Measurements from ENCODE around the gene FBXO11. TPM values are rescaled to one million over a fixed set of nuclear protein-coding genes. Genes with fewer than 3 reads are reported as not detected.
A peak's percentile ranks its signal among the peaks of the same experiment; 100 is the strongest.

FBXO11 gene
- 65.8 and 83.9 TPM in 2 replicates for total RNA-seq (ENCODE audit: low replicate concordance)
- long read RNA-seq, partial matches to known transcripts, result 18 of 28 reads
- long read RNA-seq, other reads (novel, unspliced or antisense), result 9 of 28 reads

DNA sequence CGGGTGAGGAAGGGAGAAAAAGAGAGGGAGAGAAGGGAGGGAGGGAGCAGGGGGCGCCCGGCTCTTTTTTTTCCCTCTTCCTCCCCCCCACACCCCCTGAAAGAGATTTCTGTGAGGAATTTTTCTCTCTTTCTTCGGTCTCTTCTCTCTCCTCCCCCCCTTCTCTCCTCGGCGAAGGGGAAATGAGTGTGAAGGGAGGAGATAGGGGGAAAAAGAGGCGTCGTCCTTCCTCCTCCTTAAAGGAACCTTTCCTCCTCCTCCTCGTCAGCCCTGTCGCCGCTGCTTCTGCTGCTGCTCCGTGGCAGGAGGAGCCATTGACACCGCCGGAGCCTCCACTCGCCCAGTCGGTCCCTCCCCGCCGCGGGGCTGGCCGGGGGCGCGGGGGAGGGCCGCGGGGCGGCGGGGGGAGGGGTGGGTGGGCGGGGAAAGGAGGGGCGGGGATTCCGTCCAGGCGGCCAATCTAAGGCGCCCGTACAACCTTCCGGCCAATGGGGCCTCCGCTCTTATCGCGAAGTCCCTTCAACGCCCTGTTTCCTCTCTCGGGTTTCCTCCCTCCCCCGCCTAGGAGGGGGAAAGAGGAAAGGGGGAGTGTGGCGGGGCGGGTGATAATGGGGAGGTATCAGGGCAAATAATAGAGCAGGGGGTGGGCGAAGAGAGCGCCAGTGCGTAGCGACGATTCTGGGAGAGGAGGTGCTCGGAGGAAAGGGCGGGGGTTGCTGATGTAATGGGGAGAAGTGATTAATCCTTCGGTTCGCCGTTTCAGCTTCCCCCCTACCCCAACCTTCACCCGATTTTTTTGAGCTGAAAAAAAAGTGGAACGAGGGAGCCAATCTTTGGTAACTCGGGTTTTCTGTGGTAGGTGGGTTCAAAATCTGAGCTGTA is at the start of gene FBXO11:
Gene FBXO11 (minus strand): TSS at position 342 of the 882 bp plus-strand sequence. CDS start 778 bp downstream, outside the sequence.
- H3K4me1 Mint-ChIP-seq (ENCODE audit: unreplicated experiment), result peaks cover 25% of the 10 kb centered on the region
- TF ChIP-seq, protein P1, sequence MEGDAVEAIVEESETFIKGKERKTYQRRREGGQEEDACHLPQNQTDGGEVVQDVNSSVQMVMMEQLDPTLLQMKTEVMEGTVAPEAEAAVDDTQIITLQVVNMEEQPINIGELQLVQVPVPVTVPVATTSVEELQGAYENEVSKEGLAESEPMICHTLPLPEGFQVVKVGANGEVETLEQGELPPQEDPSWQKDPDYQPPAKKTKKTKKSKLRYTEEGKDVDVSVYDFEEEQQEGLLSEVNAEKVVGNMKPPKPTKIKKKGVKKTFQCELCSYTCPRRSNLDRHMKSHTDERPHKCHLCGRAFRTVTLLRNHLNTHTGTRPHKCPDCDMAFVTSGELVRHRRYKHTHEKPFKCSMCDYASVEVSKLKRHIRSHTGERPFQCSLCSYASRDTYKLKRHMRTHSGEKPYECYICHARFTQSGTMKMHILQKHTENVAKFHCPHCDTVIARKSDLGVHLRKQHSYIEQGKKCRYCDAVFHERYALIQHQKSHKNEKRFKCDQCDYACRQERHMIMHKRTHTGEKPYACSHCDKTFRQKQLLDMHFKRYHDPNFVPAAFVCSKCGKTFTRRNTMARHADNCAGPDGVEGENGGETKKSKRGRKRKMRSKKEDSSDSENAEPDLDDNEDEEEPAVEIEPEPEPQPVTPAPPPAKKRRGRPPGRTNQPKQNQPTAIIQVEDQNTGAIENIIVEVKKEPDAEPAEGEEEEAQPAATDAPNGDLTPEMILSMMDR (conservative IDR thresholded peaks at IDR 0.05), result peak; percentile 80
- H3K27ac Mint-ChIP-seq, result peak within 1 kb of the TSS; percentile 99
- H3K27me3 Mint-ChIP-seq, result no peaks in the 10 kb centered on the region
- peak; percentile 93 for DNase-seq (ENCODE audit: extremely low spot score, unreplicated experiment)
- H3K4me3 Mint-ChIP-seq, result peak within 1 kb of the TSS; percentile 91
- no peaks in the 10 kb centered on the region for H3K9me3 Mint-ChIP-seq
- no peaks in the 10 kb centered on the region for H3K36me3 Mint-ChIP-seq

DNA sequence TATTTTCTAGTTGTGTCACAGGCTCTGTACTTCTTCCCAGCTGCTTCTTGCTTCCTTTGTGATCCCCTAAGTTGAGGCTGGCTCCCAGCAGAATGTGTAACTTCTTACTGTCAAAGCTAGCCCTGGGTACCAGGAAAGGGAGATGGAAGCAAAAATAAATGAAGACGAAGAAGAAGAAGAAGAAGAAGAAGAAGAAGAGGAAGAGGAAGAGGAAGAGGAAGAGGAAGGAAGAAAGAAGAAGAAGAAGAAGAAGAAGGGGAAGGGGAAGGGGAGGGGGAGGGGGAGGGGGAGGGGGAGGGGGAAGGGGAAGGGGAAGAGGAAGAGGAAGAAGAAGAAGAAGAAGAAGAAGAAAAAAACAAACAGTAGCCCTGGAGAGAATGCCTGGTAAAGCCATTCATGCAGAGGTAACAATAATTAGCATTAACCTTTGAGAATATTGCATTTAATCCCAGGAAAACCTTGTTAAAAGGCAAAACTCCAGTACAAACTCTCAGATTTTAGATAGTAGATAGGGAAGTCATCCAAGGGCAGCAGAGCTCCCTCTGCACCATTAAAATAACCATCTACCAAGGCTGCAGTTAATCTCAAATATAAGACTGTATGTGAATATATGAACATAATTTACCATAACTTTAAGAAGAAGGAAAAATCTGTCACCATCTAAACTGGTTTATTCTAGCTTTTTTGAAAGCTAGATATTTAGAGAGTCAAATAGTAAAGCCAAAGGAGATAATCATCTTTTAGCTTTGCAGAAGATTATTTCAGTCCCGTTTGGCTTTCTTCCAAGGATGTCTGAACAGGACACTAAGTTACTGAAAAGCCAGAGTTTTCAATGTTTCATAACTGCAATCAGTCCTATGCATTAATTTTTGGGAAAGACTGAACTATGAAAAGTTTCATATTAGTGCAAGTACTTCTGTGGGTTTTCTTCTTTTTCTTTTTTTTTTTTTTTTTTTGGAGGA is 44.3 kb upstream of the FBXO11 start:
- no peak for DNase-seq (ENCODE audit: extremely low spot score, unreplicated experiment)
- H3K36me3 Mint-ChIP-seq, result no peaks in the 10 kb centered on the region
- no peaks in the 10 kb centered on the region for H3K9me3 Mint-ChIP-seq
- no peak overlapping the region for H3K4me3 Mint-ChIP-seq
- no peaks in the 10 kb centered on the region for H3K27me3 Mint-ChIP-seq
- TF ChIP-seq, protein P1 (conservative IDR thresholded peaks at IDR 0.05), result no peak
- H3K27ac Mint-ChIP-seq, result no peak overlapping the region
- no peaks in the 10 kb centered on the region for H3K4me1 Mint-ChIP-seq (ENCODE audit: unreplicated experiment)

DNA sequence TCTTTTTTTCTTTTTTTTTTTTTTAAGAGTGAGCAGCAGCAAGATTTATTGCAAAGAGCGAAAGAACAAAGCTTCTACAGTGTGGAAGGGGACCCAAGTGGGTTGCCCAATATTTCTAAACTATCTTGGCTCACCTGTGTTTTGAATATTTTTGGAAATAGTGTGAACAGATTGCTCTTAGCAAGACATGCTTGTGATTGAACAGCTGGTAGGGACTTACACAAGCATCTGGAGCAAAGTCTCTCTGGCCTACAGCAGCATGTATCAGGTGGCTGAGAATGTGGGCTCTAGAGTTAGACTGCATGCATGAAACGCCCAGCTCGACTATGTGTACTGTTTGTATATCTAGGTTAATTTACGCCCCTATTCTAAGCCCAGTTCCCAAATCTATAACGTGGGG is 40.3 kb upstream of the FBXO11 start:
- Mint-ChIP-seq H3K36me3 (no peaks in the 10 kb centered on the region), H3K27ac (no peak overlapping the region), H3K4me3 (no peak overlapping the region), H3K9me3 (no peaks in the 10 kb centered on the region), H3K4me1 (ENCODE audit: unreplicated experiment) (no peaks in the 10 kb centered on the region), H3K27me3 (no peaks in the 10 kb centered on the region)
- TF ChIP-seq, protein P1 (conservative IDR thresholded peaks at IDR 0.05), result no peak
- DNase-seq (ENCODE audit: extremely low spot score, unreplicated experiment), result no peak

DNA sequence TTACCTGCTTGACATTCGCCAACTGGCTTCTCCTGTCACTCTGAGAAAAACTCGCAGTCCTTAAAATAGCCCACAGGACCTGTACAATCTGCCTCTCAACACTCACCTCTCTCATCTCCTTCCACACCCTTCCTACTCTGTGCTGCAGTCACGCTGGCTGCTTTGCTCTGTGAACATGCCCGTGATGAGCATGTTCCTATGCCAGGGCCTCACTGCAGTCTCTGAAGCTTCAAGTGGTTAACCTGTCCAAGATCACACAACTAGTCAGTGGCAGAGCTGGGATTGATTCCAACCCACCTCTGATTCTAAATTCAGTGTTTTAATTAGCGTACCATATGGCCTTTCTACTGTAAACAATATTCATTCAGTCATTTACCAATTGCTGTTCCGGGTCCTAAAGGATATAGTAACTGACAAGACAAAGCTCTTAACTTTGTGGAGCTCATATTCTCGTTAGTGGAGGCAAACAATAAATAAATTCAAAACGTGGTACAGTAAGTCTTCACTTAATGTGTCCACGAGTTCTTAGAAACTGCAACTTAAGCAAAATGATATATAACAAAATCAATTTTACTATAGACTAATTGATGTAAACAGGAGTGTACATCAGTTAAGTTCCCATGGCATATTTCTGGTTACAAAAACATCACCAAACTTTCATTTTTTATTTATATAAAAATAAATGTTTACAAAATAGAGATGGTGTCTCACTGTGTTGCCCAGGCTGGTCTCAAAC is 38.9 kb upstream of the FBXO11 start:
- no peak for DNase-seq (ENCODE audit: extremely low spot score, unreplicated experiment)
- Mint-ChIP-seq H3K4me1 (ENCODE audit: unreplicated experiment) (no peaks in the 10 kb centered on the region), H3K27me3 (no peaks in the 10 kb centered on the region), H3K27ac (no peak overlapping the region), H3K9me3 (no peaks in the 10 kb centered on the region), H3K36me3 (no peaks in the 10 kb centered on the region), H3K4me3 (no peak overlapping the region)
- TF ChIP-seq, protein P1 (conservative IDR thresholded peaks at IDR 0.05), result no peak

GRCh38 chr2:47941936-47942335 is 35.6 kb upstream of the FBXO11 start:
- Mint-ChIP-seq H3K4me3 (no peak overlapping the region), H3K4me1 (ENCODE audit: unreplicated experiment) (no peaks in the 10 kb centered on the region)

More at GRCh38 chr2:47941936-47942335, 35.6 kb upstream of the FBXO11 start:
- Mint-ChIP-seq H3K36me3 (no peaks in the 10 kb centered on the region), H3K27ac (no peak overlapping the region), H3K27me3 (no peaks in the 10 kb centered on the region), H3K9me3 (no peaks in the 10 kb centered on the region)
- TF ChIP-seq, protein P1 (conservative IDR thresholded peaks at IDR 0.05), result no peak
- DNase-seq (ENCODE audit: extremely low spot score, unreplicated experiment), result no peak

All from type B pancreatic cell (in vitro differentiated cells).